Measurements from ENCODE around the gene SEMA7A.
A peak's percentile ranks its signal among the peaks of the same experiment; 100 is the strongest.
"Not testable (repeated sequence)": the region's sequence is repeated elsewhere in the genome, so short reads cannot be mapped to it uniquely, and the experiment has no call there.

The SEMA7A gene

GRCh38 chr15:74399511-74400312, 34.0 kb downstream of the SEMA7A start:
- DNase-seq (ENCODE audit: low spot score): no peak

- no peak for DNase-seq (ENCODE audit: low spot score)
Measured at GRCh38 chr15:74399100-74399499, 34.7 kb downstream of the SEMA7A start.

- no peak for DNase-seq (ENCODE audit: low spot score)
Measured at GRCh38 chr15:74398183-74398582, 35.6 kb downstream of the SEMA7A start.

- no peak for DNase-seq (ENCODE audit: low spot score)
Measured at GRCh38 chr15:74397239-74398068, 36.3 kb downstream of the SEMA7A start.

GRCh38 chr15:74396445-74397238, 37.1 kb downstream of the SEMA7A start:
- DNase-seq (ENCODE audit: low spot score): peak; percentile 34

- DNase-seq (ENCODE audit: low spot score): no peak
Measured at GRCh38 chr15:74396146-74396438, 37.7 kb downstream of the SEMA7A start.

- DNase-seq (ENCODE audit: low spot score): no peak
Measured at GRCh38 chr15:74395319-74396145, 38.2 kb downstream of the SEMA7A start.

GRCh38 chr15:74394090-74394846, 39.5 kb downstream of the SEMA7A start:
- no peak for DNase-seq (ENCODE audit: low spot score)

- DNase-seq (ENCODE audit: low spot score): no peak
Measured at GRCh38 chr15:74393423-74393822, 40.3 kb downstream of the SEMA7A start.

GRCh38 chr15:74392902-74393301, 40.9 kb downstream of the SEMA7A start:
- no peak for DNase-seq (ENCODE audit: low spot score)

GRCh38 chr15:74392451-74392830, 41.3 kb downstream of the SEMA7A start:
- DNase-seq (ENCODE audit: low spot score): no peak

- DNase-seq (ENCODE audit: low spot score): no peak
Measured at GRCh38 chr15:74391582-74392450, 41.9 kb downstream of the SEMA7A start.

GRCh38 chr15:74390647-74391288, 43.0 kb downstream of the SEMA7A start:
- no peak for DNase-seq (ENCODE audit: low spot score)

- DNase-seq (ENCODE audit: low spot score): not testable (repeated sequence)
Measured at GRCh38 chr15:74390049-74390646, 43.6 kb downstream of the SEMA7A start.

- no peak for DNase-seq (ENCODE audit: low spot score)
Measured at GRCh38 chr15:74389241-74390048, 44.3 kb downstream of the SEMA7A start.

GRCh38 chr15:74388363-74388951, 45.3 kb downstream of the SEMA7A start:
- no peak for DNase-seq (ENCODE audit: low spot score)

- no peak for DNase-seq (ENCODE audit: low spot score)
Measured at GRCh38 chr15:74387621-74388362, 46.0 kb downstream of the SEMA7A start.
